ENCODE results near the gene IGF1R. TPM values are rescaled to one million over a fixed set of nuclear protein-coding genes. Genes with fewer than 3 reads are reported as not detected.

IGF1R gene
- total and polyA plus RNA-seq, 2 of the 8 experiments (the other 6 are each of a cell fraction or from before 2014, with no cell fraction given): 32.9 to 109 TPM

GRCh38 chr15:98873441-98874218 lies 225.3 kb downstream of the IGF1R start:
- H2BK15ac ChIP-seq (ENCODE audit: low read length): no peak overlapping the region
- DNase-seq (ENCODE audit: low read depth in 1 of 2, low spot score in 2 of 2) (no peak), FAIRE-seq (no peak)
- no peak overlapping the region for H2AFZ ChIP-seq (ENCODE audit: low read length)
- no peak overlapping the region for H3K9ac ChIP-seq (replicated peaks in 1 of 4; ENCODE audit: extremely low read depth in 1 of 4, low read depth in 3 of 4, low read length in 3 of 4)
- H3K23ac ChIP-seq (ENCODE audit: insufficient read length): no peak overlapping the region
- ChIA-PET POLR2A (ENCODE audit: partially characterized antibody) (interaction anchor here (0.8 kb wide), 1 partner anchor 201 kb away, joined by 3 read pairs; no protein-coding TSS in a partner anchor), CTCF (ENCODE audit: partially characterized antibody) (interaction anchor here (0.9 to 4.1 kb wide), 7 partner anchors 8 to 24 kb away, joined by 3 to 30 read pairs (median 3); no protein-coding TSS in a partner anchor)
- no peak overlapping the region for H4K5ac ChIP-seq (ENCODE audit: insufficient read length, low read depth, low read length)
- WGBS, 2 experiments (ENCODE audit: extremely low coverage in 1 of 2, insufficient coverage in 1 of 2, insufficient read length in 1 of 2, insufficient replicate concordance in 2 of 2, low coverage in 1 of 2, low lambda C conversion rate in 2 of 2, missing lambda C conversion rate in 1 of 2): 81% methylated on average over 12 of the region's 12 CpGs; no CpG with 5 or more reads in 1 of the 2 experiments
- peaks cover 9 to 98% of the 10 kb centered on the region in 2 experiments for H3K79me2 ChIP-seq (ENCODE audit: control insufficient read depth in 1 of 2, insufficient read depth in 2 of 2, low read length in 2 of 2)
- no peak overlapping the region for H3K56ac ChIP-seq (replicated peaks; ENCODE audit: insufficient read length, low read depth, low read length)
- no peak overlapping the region for H2BK120ac ChIP-seq (replicated peaks; ENCODE audit: low read depth, low read length)
- H4K91ac ChIP-seq (replicated peaks; ENCODE audit: insufficient read length, low read length): no peak overlapping the region
- no peak overlapping the region for H3K18ac ChIP-seq (ENCODE audit: extremely low read depth, low read length)
- H3K36me3 ChIP-seq (ENCODE audit: control insufficient read depth in 2 of 4, insufficient read depth in 4 of 4, low read length in 3 of 4): no peaks in the 10 kb centered on the region
- H3K27ac ChIP-seq (ENCODE audit: low read depth, low read length): no peak overlapping the region
- no peak overlapping the region for H2BK20ac ChIP-seq (ENCODE audit: low read length)
- H4K8ac ChIP-seq (ENCODE audit: extremely low read depth, insufficient read depth, low read length): no peak overlapping the region
- peaks cover 4 to 17% (median 9%) of the 10 kb centered on the region in 4 experiments; a peak in 5 of 7 replicates for H3K4me1 ChIP-seq (replicated peaks in 1 of 4; ENCODE audit: control insufficient read depth in 3 of 4, insufficient read depth in 4 of 4, low read length in 3 of 4)
- no peak overlapping the region; a peak in 1 of 4 replicates for H3K4me2 ChIP-seq (ENCODE audit: insufficient read depth in 1 of 2, low read depth in 2 of 2, low read length in 2 of 2)
- peaks cover 10 to 11% of the 10 kb centered on the region in 2 experiments for H4K20me1 ChIP-seq (replicated peaks in 1 of 2; ENCODE audit: control insufficient read depth in 1 of 2, insufficient read depth in 2 of 2, low read length in 2 of 2)
- no peaks in the 10 kb centered on the region for H3K9me3 ChIP-seq (ENCODE audit: insufficient read depth in 2 of 2, low read depth in 1 of 2, low read length in 1 of 2)
- H2AK5ac ChIP-seq (ENCODE audit: low read depth, low read length): no peak overlapping the region
- no peaks in the 10 kb centered on the region for H3K23me2 ChIP-seq (ENCODE audit: low read depth, low read length)
- no peak overlapping the region for H3K14ac ChIP-seq (ENCODE audit: insufficient read length)
- H3K79me1 ChIP-seq (ENCODE audit: low read depth, low read length): peaks cover 8% of the 10 kb centered on the region; the same call in 1 of the 2 replicates
- H2BK5ac ChIP-seq (ENCODE audit: low read depth, low read length): no peak overlapping the region
- no peak overlapping the region for H3K4me3 ChIP-seq (ENCODE audit: extremely low read depth in 1 of 4, insufficient read depth in 2 of 4, low read depth in 3 of 4, low read length in 4 of 4)
- no peak overlapping the region for H2BK12ac ChIP-seq (ENCODE audit: low read depth, low read length)
- H3K27me3 ChIP-seq (replicated peaks in 1 of 4; ENCODE audit: control insufficient read depth in 3 of 4, extremely low read depth in 1 of 4, insufficient read depth in 3 of 4, low read length in 3 of 4): no peaks in the 10 kb centered on the region
- H3K4ac ChIP-seq (replicated peaks; ENCODE audit: insufficient read length, low read depth, low read length): no peak overlapping the region
- TF ChIP-seq USF2 (IDR thresholded peaks at IDR 0.05; ENCODE audit: low read length): no peak
- TF ChIP-seq CHD2 (IDR thresholded peaks at IDR 0.05; ENCODE audit: low read length): no peak
- no peak for TF ChIP-seq TEAD4 (IDR thresholded peaks at IDR 0.05; ENCODE audit: low read depth, low read length)
- no peak for TF ChIP-seq EGR1 (IDR thresholded peaks at IDR 0.05; ENCODE audit: borderline replicate concordance, low read depth, low read length)
- no peak for TF ChIP-seq CHD1 (IDR thresholded peaks at IDR 0.05; ENCODE audit: low read depth, low read length)
- TF ChIP-seq ATF2 (IDR thresholded peaks at IDR 0.05; ENCODE audit: low read length): no peak
- no peak for TF ChIP-seq EP300 (IDR thresholded peaks at IDR 0.05; ENCODE audit: borderline replicate concordance in 1 of 2, low read depth in 2 of 2, low read length in 2 of 2)
- no peak for TF ChIP-seq NRF1 (IDR thresholded peaks at IDR 0.05; ENCODE audit: low read depth, low read length)
- TF ChIP-seq YY1 (IDR thresholded peaks at IDR 0.05; ENCODE audit: low read depth, low read length): no peak
- TF ChIP-seq POU5F1 (IDR thresholded peaks at IDR 0.05; ENCODE audit: low read depth, low read length): no peak
